H9 (cell line): ENCODE results near the gene NOS3. TPM values are rescaled to one million over a fixed set of nuclear protein-coding genes. Genes with fewer than 3 reads are reported as not detected.
"Not testable (repeated sequence)": the region's sequence is repeated elsewhere in the genome, so short reads cannot be mapped to it uniquely, and the experiment has no call there.

ENCODE experiments used
- DNase-seq: peaks from one replicate; pipeline ENCODE4 v3.0.0-alpha.2; 2017
- H2AFZ ChIP-seq: one replicate; pipeline ENCODE4 v1.6.1; 2013; ENCODE audit warnings: mild to moderate bottlenecking, low read length, control low read depth, moderate library complexity
- H2AK5ac ChIP-seq: 2 replicates; pipeline ENCODE4 v1.6.1; 2013; ENCODE audit warnings: low read length, control low read depth, mixed read lengths; ENCODE audit not compliant: insufficient read length
- H2BK120ac ChIP-seq: one replicate; pipeline ENCODE4 v1.6.1; 2013; ENCODE audit warnings: low read depth, mild to moderate bottlenecking, low read length, control low read depth, inconsistent platforms; ENCODE audit not compliant: poor library complexity, severe bottlenecking
- H2BK12ac ChIP-seq: 2 replicates; pipeline ENCODE4 v1.6.1; 2013; ENCODE audit warnings: low read length, control low read depth, mixed read lengths, low read depth; ENCODE audit not compliant: insufficient read length
- H2BK15ac ChIP-seq: 2 replicates; pipeline ENCODE4 v1.6.1; 2013; ENCODE audit warnings: low read depth, low read length, control low read depth
- H2BK20ac ChIP-seq: one replicate; pipeline ENCODE4 v1.6.1; 2013; ENCODE audit warnings: low read depth, mild to moderate bottlenecking, low read length, control low read depth, inconsistent platforms; ENCODE audit not compliant: poor library complexity, severe bottlenecking
- H2BK5ac ChIP-seq: 2 replicates; pipeline ENCODE4 v1.6.1; 2013; ENCODE audit warnings: low read length, control low read depth, mixed read lengths; ENCODE audit not compliant: insufficient read length
- H3K14ac ChIP-seq: 2 replicates; pipeline ENCODE4 v1.6.1; 2013; ENCODE audit warnings: low read length, control low read depth; ENCODE audit not compliant: insufficient read depth
- H3K18ac ChIP-seq: 2 replicates; pipeline ENCODE4 v1.6.1; 2013; ENCODE audit warnings: low read depth, mild to moderate bottlenecking, mixed read lengths, low read length, control low read depth; ENCODE audit not compliant: insufficient read length
- H3K23ac ChIP-seq: 2 replicates; pipeline ENCODE4 v1.6.1; 2013; ENCODE audit warnings: low read length, control low read depth, mixed read lengths, low read depth; ENCODE audit not compliant: insufficient read length
- H3K23me2 ChIP-seq: 2 replicates; pipeline ENCODE4 v1.6.1; 2013; ENCODE audit warnings: low read depth, mild to moderate bottlenecking, mixed read lengths, low read length, control low read depth; ENCODE audit not compliant: insufficient read length, poor library complexity, severe bottlenecking
- H3K27ac ChIP-seq: 2 replicates; pipeline ENCODE4 v1.5.1; 2013; ENCODE audit warnings: low read length, control low read depth, mixed read lengths, low read depth; ENCODE audit not compliant: insufficient read length
- H3K27me3 ChIP-seq: 2 replicates; pipeline ENCODE4 v1.6.1; 2013; ENCODE audit warnings: low read length, control low read depth, inconsistent platforms; ENCODE audit not compliant: insufficient read depth
- H3K4ac ChIP-seq: 2 replicates; pipeline ENCODE4 v1.6.1; 2013; ENCODE audit warnings: low read depth, mild to moderate bottlenecking, control low read depth, inconsistent platforms, low read length, moderate library complexity
- H3K4me1 ChIP-seq: 2 replicates; pipeline ENCODE4 v1.6.1; 2013; ENCODE audit warnings: low read length, control low read depth, inconsistent platforms; ENCODE audit not compliant: insufficient read depth
- H3K4me2 ChIP-seq: 2 replicates; pipeline ENCODE4 v1.6.1; 2013; ENCODE audit warnings: low read length, control low read depth, mixed read lengths; ENCODE audit not compliant: insufficient read length, insufficient read depth
- H3K56ac ChIP-seq: 2 replicates; pipeline ENCODE4 v1.6.1; 2013; ENCODE audit warnings: low read depth, mild to moderate bottlenecking, mixed read lengths, low read length, control low read depth; ENCODE audit not compliant: insufficient read length
- H3K79me1 ChIP-seq: 2 replicates; pipeline ENCODE4 v1.6.1; 2013; ENCODE audit warnings: low read depth, mild to moderate bottlenecking, moderate library complexity, low read length, control low read depth, inconsistent platforms; ENCODE audit not compliant: insufficient read depth, poor library complexity, severe bottlenecking
- H3K79me2 ChIP-seq: 2 replicates; pipeline ENCODE4 v1.6.1; 2013; ENCODE audit warnings: low read length, control low read depth, inconsistent platforms; ENCODE audit not compliant: insufficient read depth
- H3K9ac ChIP-seq: 2 replicates; pipeline ENCODE4 v1.6.1; 2013; ENCODE audit warnings: low read length, control low read depth, mixed read lengths; ENCODE audit not compliant: insufficient read length; ENCODE audit errors: extremely low read depth
- H3K9me3 ChIP-seq: one replicate; pipeline ENCODE4 v1.6.1; 2013; ENCODE audit warnings: low read depth, low read length, inconsistent platforms; ENCODE audit not compliant: control insufficient read depth
- H3T11ph ChIP-seq: one replicate; pipeline ENCODE4 v1.6.1; 2013; ENCODE audit warnings: mild to moderate bottlenecking, low read length, control low read depth, inconsistent platforms
- H4K20me1 ChIP-seq: one replicate; pipeline ENCODE4 v1.6.1; 2013; ENCODE audit not compliant: control insufficient read depth, insufficient read length, insufficient read depth
- H4K5ac ChIP-seq: 2 replicates; pipeline ENCODE4 v1.6.1; 2013; ENCODE audit warnings: low read depth, mild to moderate bottlenecking, mixed read lengths, low read length, control low read depth; ENCODE audit not compliant: insufficient read length
- H4K8ac ChIP-seq: replicated peaks from 2 replicates; pipeline ENCODE4 v1.6.1; 2013; ENCODE audit warnings: low read length, control low read depth, mixed read lengths, low read depth; ENCODE audit not compliant: insufficient read length
- H4K91ac ChIP-seq: 2 replicates; pipeline ENCODE4 v1.6.1; 2013; ENCODE audit warnings: low read depth, mild to moderate bottlenecking, moderate library complexity, mixed read lengths, low read length, control low read depth; ENCODE audit not compliant: insufficient read length
- H3K27ac Mint-ChIP-seq, 3 experiments: 2 replicates in 2 of 3; 3 replicates in 1 of 3; pipeline ENCODE4 v1.8.0; 2020 to 2021; ENCODE audit warnings: mixed read lengths in 3 of 3, mild to moderate bottlenecking in 1 of 3, moderate library complexity in 1 of 3
- H3K27me3 Mint-ChIP-seq: 2 replicates; pipeline ENCODE4 v1.8.0; 2021; ENCODE audit warnings: low read depth, mild to moderate bottlenecking, moderate library complexity, mixed read lengths
- H3K36me3 Mint-ChIP-seq, 3 experiments: 2 replicates in 2 of 3; 3 replicates in 1 of 3; pipeline ENCODE4 v1.8.0; 2020 to 2021; ENCODE audit warnings: low read depth in 3 of 3, mixed read lengths in 3 of 3; ENCODE audit not compliant: insufficient read depth in 1 of 3
- H3K4me1 Mint-ChIP-seq, 2 experiments: 2 replicates each; pipeline ENCODE4 v1.8.0; 2020; ENCODE audit warnings: mixed read lengths in 2 of 2
- H3K4me3 Mint-ChIP-seq, 2 experiments: 2 replicates in 1 of 2; 3 replicates in 1 of 2; pipeline ENCODE4 v1.8.0; 2020 to 2021; ENCODE audit warnings: mild to moderate bottlenecking in 2 of 2, mixed read lengths in 2 of 2, moderate library complexity in 1 of 2
- H3K9me3 Mint-ChIP-seq, 2 experiments: 2 replicates in 1 of 2; 3 replicates in 1 of 2; pipeline ENCODE4 v1.8.0; 2020; ENCODE audit warnings: mild to moderate bottlenecking in 2 of 2, mixed read lengths in 2 of 2, moderate library complexity in 1 of 2
- WGBS: extraction: QIAGEN DNeasy Blood & Tissue Kit; methylation state at CpG from one replicate; pipeline ENCODE4 v1.1.7; 2013; ENCODE audit warnings: missing lambda C conversion rate, low lambda C conversion rate, mixed read lengths; ENCODE audit not compliant: insufficient read length; ENCODE audit errors: extremely low coverage; 5-methylcytosine and 5-hydroxymethylcytosine counted together
- total RNA-seq: library from RNA; stranded (reverse); gene quantifications from 2 replicates; pipeline ENCODE4 v1.2.1, GENCODE V29; 2021
- TF ChIP-seq, protein P1 (sequence below): fragments of 200-600 bp; sonication (generic); conservative IDR thresholded peaks from 3 replicates; pipeline ENCODE4 v1.8.0; 2021; ENCODE audit warnings: antibody characterized with exemption, mild to moderate bottlenecking

The NOS3 gene
- total RNA-seq, 1 experiment from 2014 or later: 4.5 TPM

DNA sequence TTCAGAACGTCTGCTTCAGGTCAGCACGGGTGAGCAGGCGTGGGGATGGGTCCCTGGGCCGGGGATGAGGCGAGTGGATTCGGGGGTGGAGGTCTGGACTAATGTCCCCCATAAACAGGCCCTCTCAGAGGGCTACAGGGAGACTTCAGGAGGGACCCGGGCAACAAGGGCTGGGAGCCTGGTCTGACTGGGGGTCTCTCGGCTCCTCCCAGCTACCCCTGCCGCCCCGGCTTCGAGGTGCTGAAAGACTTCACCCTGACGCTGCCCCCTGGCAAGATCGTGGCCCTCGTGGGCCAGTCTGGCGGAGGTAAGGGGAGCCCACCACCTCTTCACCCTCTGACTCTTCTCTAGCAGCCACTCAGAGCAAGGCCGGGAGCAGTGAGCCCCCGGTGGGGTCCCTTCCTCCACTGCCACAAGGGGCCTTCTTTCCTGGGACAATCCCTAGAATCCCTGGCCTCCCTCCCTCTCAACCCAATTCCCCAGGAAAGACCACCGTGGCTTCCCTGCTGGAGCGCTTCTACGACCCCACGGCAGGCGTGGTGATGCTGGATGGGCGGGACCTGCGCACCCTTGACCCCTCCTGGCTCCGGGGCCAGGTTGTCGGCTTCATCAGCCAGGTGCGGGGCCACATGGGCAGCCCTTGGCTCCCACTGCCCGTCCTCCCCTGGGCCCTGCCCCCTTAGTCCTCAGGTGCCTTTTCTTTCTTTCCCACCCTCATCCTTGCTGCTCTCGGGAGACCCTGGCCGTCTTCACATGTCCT, 50.0 kb downstream of the NOS3 start:
- Histone ChIP-seq H3K56ac (no peak overlapping the region), H4K20me1 (no peaks in the 10 kb centered on the region), H4K8ac (no peak overlapping the region), H3K9ac (no peak overlapping the region), H2BK120ac (no peak overlapping the region), H3K23ac (no peak overlapping the region), H4K5ac (no peak overlapping the region), H3K27ac (no peak overlapping the region), H2AFZ (no peak overlapping the region), H3K23me2 (no peaks in the 10 kb centered on the region), H3K4me1 (no peaks in the 10 kb centered on the region), H3T11ph (no peak overlapping the region), H3K4me2 (no peak overlapping the region), H4K91ac (no peak overlapping the region), H3K18ac (no peak overlapping the region), H3K27me3 (no peaks in the 10 kb centered on the region), H3K9me3 (no peaks in the 10 kb centered on the region), H2BK20ac (no peak overlapping the region), H3K79me2 (no peaks in the 10 kb centered on the region), H3K4ac (no peak overlapping the region), H2AK5ac (no peak overlapping the region), H3K79me1 (no peaks in the 10 kb centered on the region), H2BK12ac (no peak overlapping the region), H3K14ac (no peak overlapping the region), H2BK15ac (no peak overlapping the region), H2BK5ac (no peak overlapping the region)
- DNase-seq: no peak
- H3K9me3 Mint-ChIP-seq: no peaks in the 10 kb centered on the region; a peak in 1 of 5 replicates
- no peak overlapping the region for H3K27ac Mint-ChIP-seq
- no CpG with 5 or more reads among the region's 30 CpGs for WGBS
- H3K36me3 Mint-ChIP-seq: no peaks in the 10 kb centered on the region; a peak in 2 of 7 replicates
- H3K4me3 Mint-ChIP-seq: no peak overlapping the region
- H3K27me3 Mint-ChIP-seq: peaks cover 5% of the 10 kb centered on the region
- H3K4me1 Mint-ChIP-seq: peaks cover 2% of the 10 kb centered on the region in 2 experiments; a peak in 1 of 4 replicates
- TF ChIP-seq, protein P1, sequence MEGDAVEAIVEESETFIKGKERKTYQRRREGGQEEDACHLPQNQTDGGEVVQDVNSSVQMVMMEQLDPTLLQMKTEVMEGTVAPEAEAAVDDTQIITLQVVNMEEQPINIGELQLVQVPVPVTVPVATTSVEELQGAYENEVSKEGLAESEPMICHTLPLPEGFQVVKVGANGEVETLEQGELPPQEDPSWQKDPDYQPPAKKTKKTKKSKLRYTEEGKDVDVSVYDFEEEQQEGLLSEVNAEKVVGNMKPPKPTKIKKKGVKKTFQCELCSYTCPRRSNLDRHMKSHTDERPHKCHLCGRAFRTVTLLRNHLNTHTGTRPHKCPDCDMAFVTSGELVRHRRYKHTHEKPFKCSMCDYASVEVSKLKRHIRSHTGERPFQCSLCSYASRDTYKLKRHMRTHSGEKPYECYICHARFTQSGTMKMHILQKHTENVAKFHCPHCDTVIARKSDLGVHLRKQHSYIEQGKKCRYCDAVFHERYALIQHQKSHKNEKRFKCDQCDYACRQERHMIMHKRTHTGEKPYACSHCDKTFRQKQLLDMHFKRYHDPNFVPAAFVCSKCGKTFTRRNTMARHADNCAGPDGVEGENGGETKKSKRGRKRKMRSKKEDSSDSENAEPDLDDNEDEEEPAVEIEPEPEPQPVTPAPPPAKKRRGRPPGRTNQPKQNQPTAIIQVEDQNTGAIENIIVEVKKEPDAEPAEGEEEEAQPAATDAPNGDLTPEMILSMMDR: no peak

DNA sequence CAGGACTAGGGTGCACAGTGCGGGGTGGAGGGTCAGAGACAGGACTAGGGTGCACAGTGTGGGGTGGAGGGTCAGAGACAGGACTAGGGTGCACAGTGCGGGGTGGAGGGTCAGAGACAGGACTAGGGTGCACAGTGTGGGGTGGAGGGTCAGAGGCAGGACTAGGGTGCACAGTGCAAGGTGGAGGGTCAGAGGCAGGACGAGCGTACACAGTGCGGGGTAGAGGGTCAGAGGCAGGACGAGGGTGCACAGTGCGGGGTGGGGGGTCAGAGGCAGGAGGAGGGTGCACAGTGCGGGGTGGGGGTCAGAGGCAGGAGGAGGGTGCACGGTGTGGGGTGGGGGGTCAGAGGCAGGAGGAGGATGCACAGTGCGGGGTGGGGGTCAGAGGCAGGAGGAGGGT, 52.6 kb downstream of the NOS3 start:
- not testable (repeated sequence) for H2AFZ ChIP-seq, H3K14ac ChIP-seq, H3K4me2 ChIP-seq, H4K91ac ChIP-seq, DNase-seq, H4K5ac ChIP-seq, H3K79me1 ChIP-seq, H2BK120ac ChIP-seq, H4K20me1 ChIP-seq, H3K9me3 Mint-ChIP-seq, H3T11ph ChIP-seq, H3K27ac Mint-ChIP-seq, H3K23ac ChIP-seq, H2BK15ac ChIP-seq, H3K4ac ChIP-seq, H3K23me2 ChIP-seq, H2BK12ac ChIP-seq, H3K27ac ChIP-seq, H3K9ac ChIP-seq, H4K8ac ChIP-seq, H3K4me1 ChIP-seq, H3K36me3 Mint-ChIP-seq, H3K4me1 Mint-ChIP-seq, H2BK20ac ChIP-seq, H3K18ac ChIP-seq, H3K79me2 ChIP-seq, H2AK5ac ChIP-seq, H3K4me3 Mint-ChIP-seq, H3K27me3 ChIP-seq, H3K9me3 ChIP-seq, H2BK5ac ChIP-seq, H3K56ac ChIP-seq
- peaks cover 18% of the 10 kb centered on the region for H3K27me3 Mint-ChIP-seq
- WGBS: no CpG with 5 or more reads among the region's 10 CpGs
